H1 (cell line): ENCODE results near the gene NAV3. TPM values are rescaled to one million over a fixed set of nuclear protein-coding genes. Genes with fewer than 3 reads are reported as not detected.

Source experiments
- CHD7 ChIP-seq: fragments of 300-600 bp; sonication (generic); IDR thresholded peaks from 2 replicates; pipeline ENCODE4 v1.7.1; 2012; ENCODE audit warnings: low read length, moderate library complexity, mild to moderate bottlenecking, inconsistent platforms; ENCODE audit not compliant: insufficient replicate concordance
- polyA plus RNA-seq, 7 experiments: library from polyadenylated mRNA; depleted of rRNA in 3 of 7; stranded (reverse) in 5 of 7; unstranded in 2 of 7; fragments of >200 nt in 5 of 7; fragments of 200-250 nt in 2 of 7; gene quantifications; 1 replicate in 5 of 7; 2 replicates in 1 of 7; 4 replicates in 1 of 7; pipeline versions ENCODE4 v1.2.1 to v1.2.3, GENCODE V29; 2011 to 2013; ENCODE audit warnings: missing spikeins in 2 of 7, mixed read lengths in 2 of 7
- total RNA-seq: library from RNA; stranded (reverse); fragmentation: NEBNext Ultra II Directional; extraction: Animal tissue kit (Norgen Biotek cat#: 25700); gene quantifications from 2 replicates; pipeline ENCODE4 v1.2.1, GENCODE V29; 2021

Gene NAV3
- total and polyA plus RNA-seq, 2 of the 8 experiments (the other 6 are each of a cell fraction or from before 2014, with no cell fraction given): 0.47 to 5.0 TPM

GRCh38 chr12:77808534-77808933 lies 22.2 kb upstream of the NAV3 start (continued):
- TF ChIP-seq CHD7: no peak
- TF ChIP-seq, all 59 proteins: peak for 2
